GM20000 (cell line): ENCODE results near the gene PECR.

Source experiments
- DNase-seq: peaks from one replicate; pipeline ENCODE4 v3.0.0; 2012; ENCODE audit warnings: low spot score
- TF ChIP-seq, protein P1 (sequence below): IDR thresholded peaks from 2 replicates; pipeline ENCODE4 v1.5.1; 2012; ENCODE audit warnings: mild to moderate bottlenecking, control low read depth; ENCODE audit errors: extremely low read depth, missing control alignments

The PECR gene

DNA sequence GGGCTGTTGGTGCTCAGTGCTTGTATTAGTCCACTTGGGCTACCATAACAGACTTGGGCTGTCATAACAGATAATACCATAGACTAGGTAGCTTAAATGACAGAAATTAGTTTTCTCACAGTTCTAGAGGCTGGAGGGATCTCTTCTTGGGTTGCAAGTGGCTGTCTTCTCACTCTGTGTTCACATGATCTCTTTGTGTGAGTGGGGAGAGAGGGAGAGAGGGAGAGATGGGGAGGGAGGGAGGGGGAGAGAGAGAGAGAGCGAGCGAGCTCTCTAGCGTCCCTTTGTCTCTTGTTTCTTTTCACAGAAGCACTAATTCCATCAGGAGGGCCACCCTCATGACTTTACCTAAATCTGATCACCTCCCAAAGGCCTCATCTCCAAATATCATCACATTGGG lies 23.1 kb upstream of the PECR start:
- no peak for DNase-seq
- TF ChIP-seq, protein P1, sequence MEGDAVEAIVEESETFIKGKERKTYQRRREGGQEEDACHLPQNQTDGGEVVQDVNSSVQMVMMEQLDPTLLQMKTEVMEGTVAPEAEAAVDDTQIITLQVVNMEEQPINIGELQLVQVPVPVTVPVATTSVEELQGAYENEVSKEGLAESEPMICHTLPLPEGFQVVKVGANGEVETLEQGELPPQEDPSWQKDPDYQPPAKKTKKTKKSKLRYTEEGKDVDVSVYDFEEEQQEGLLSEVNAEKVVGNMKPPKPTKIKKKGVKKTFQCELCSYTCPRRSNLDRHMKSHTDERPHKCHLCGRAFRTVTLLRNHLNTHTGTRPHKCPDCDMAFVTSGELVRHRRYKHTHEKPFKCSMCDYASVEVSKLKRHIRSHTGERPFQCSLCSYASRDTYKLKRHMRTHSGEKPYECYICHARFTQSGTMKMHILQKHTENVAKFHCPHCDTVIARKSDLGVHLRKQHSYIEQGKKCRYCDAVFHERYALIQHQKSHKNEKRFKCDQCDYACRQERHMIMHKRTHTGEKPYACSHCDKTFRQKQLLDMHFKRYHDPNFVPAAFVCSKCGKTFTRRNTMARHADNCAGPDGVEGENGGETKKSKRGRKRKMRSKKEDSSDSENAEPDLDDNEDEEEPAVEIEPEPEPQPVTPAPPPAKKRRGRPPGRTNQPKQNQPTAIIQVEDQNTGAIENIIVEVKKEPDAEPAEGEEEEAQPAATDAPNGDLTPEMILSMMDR, result no peak

GRCh38 chr2:216103213-216103612 lies 21.6 kb upstream of the PECR start:
- DNase-seq, result no peak
- TF ChIP-seq, protein P1, result no peak

- TF ChIP-seq, protein P1, result no peak
- no peak for DNase-seq
These were observed 19.5 kb upstream of the PECR start for GRCh38 chr2:216101109-216101508.

GRCh38 chr2:216098421-216099334 lies 17.1 kb upstream of the PECR start:
- no peak for DNase-seq
- TF ChIP-seq, protein P1, result no peak

GRCh38 chr2:216094701-216095100 lies 13.1 kb upstream of the PECR start:
- no peak for DNase-seq
- TF ChIP-seq, protein P1, result no peak

DNA sequence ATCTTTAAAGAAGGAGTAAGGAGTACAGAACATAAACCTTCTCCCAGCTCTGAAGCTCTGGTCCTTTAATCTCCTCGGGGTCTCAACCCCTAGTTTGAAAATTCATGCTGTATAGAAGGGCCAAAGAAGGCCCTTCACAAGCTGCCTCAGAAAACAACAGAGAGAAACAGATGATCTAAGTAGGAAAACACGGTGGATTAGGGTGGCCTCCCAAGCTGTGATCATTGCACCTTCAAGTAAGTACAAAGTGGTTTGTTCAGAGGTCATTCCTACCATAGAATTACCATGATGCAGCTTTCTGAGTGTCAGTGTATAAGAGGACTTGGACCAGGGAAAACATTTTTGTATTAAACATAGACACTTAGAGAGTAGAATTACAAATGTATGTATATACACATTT lies 11.0 kb upstream of the PECR start:
- no peak for DNase-seq
- TF ChIP-seq, protein P1, result no peak

DNA sequence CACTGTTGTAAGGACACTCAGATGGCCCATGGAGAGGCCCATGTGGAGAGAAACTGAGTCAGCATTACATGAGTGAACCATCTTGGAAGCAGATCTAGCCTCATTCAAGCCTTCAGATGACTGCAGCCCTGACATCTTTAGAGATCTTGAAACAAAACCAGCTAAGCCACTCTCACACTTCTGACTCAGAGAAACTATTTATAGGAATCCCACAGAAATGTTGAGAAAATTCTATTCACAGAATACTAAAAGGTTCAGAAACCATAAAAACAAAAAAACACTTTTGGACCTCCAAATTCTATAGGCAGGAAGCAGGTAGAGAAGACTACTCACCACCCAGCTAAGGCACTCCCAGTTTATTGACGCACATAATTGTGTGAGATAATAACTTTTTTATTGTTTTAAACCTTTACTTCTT lies 8.8 kb upstream of the PECR start:
- TF ChIP-seq, protein P1, result no peak
- peak; percentile 52 for DNase-seq
